Right atrium auricular region (tissue), 2 donors: ENCODE measurements around the gene CARMIL1. TPM values are rescaled to one million over a fixed set of nuclear protein-coding genes. Genes with fewer than 3 reads are reported as not detected.
"Not testable (repeated sequence)": the region's sequence is repeated elsewhere in the genome, so short reads cannot be mapped to it uniquely, and the experiment has no call there.

Experiments used
- DNase-seq: peaks from one replicate; pipeline ENCODE4 v3.0.0-alpha.2; 2019; ENCODE audit warnings: low spot score
- H3K27ac ChIP-seq, 2 donors: fragments of 200-600 bp; sonication (generic); 1 replicate in 1 of 2; 2 replicates in 1 of 2; pipeline ENCODE4 v1.5.1; 2016 to 2019
- H3K27me3 ChIP-seq, 2 donors: fragments of 200-600 bp; sonication (generic); one replicate each; pipeline versions ENCODE4 v1.5.1 to v1.6.0; 2017 to 2019
- H3K36me3 ChIP-seq: fragments of 200-600 bp; sonication (generic); one replicate; pipeline ENCODE4 v1.5.1; 2016
- H3K4me1 ChIP-seq, 2 donors: fragments of 200-600 bp; sonication (generic); one replicate each; pipeline versions ENCODE4 v1.5.1 to v1.6.0; 2017 to 2019
- H3K4me3 ChIP-seq, 2 donors: fragments of 200-600 bp; sonication (generic); 1 replicate in 1 of 2; 2 replicates in 1 of 2; pipeline ENCODE4 v1.5.1; 2017 to 2019; ENCODE audit warnings: mild to moderate bottlenecking in 1 of 2, moderate library complexity in 1 of 2
- H3K9me3 ChIP-seq, 2 donors: fragments of 200-600 bp; sonication (generic); one replicate each; pipeline ENCODE4 v1.5.1; 2019
- CTCF ChIP-seq, 2 donors: fragments of 200-600 bp; sonication (generic); IDR thresholded peaks; one replicate each; pipeline ENCODE4 v1.5.1; 2019; ENCODE audit warnings: antibody characterized with exemption in 2 of 2
- total RNA-seq, 2 donors: library from RNA; depleted of rRNA; stranded (reverse); fragments of >200 nt; gene quantifications; one replicate each; pipeline ENCODE4 v1.1.0, GENCODE V29; 2016

The CARMIL1 gene
- total RNA-seq, 2 donors from 2014 or later = 7.9 to 29.4 TPM

- no peak for TF ChIP-seq CTCF (IDR thresholded peaks at IDR 0.05)
- H3K36me3 ChIP-seq = no peaks in the 10 kb centered on the region
- H3K4me1 ChIP-seq = no peaks in the 10 kb centered on the region
- H3K27ac ChIP-seq = no peak overlapping the region
- no peaks in the 10 kb centered on the region for H3K9me3 ChIP-seq
- no peak overlapping the region for H3K4me3 ChIP-seq
- H3K27me3 ChIP-seq = no peaks in the 10 kb centered on the region
- DNase-seq = no peak
These were observed 157.6 kb downstream of the CARMIL1 start for GRCh38 chr6:25436760-25437159.

DNA sequence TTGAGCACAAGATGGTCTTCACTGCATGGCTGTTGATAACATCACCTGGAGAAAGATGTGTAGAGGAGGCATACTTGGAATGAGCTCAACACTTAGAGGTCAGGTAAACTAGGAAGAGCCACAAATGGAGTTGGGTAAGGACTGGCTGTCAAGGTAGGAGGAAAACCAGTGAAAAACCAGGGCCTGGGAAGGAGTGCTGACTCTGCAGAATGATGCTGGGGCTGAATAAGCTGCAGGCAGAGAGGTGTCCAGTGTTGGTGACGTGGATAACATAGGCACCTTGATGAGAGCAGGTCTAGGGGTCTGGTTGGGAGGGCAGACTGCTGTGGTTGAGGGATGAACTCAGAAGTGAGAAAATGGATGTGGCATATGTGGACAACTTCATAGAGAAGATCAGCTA, 160.2 kb downstream of the CARMIL1 start:
- Histone ChIP-seq H3K4me3 (no peak overlapping the region), H3K27me3 (no peaks in the 10 kb centered on the region), H3K27ac (no peak overlapping the region), H3K4me1 (no peaks in the 10 kb centered on the region), H3K9me3 (no peaks in the 10 kb centered on the region), H3K36me3 (no peaks in the 10 kb centered on the region)
- no peak for TF ChIP-seq CTCF (IDR thresholded peaks at IDR 0.05)
- no peak for DNase-seq

DNA sequence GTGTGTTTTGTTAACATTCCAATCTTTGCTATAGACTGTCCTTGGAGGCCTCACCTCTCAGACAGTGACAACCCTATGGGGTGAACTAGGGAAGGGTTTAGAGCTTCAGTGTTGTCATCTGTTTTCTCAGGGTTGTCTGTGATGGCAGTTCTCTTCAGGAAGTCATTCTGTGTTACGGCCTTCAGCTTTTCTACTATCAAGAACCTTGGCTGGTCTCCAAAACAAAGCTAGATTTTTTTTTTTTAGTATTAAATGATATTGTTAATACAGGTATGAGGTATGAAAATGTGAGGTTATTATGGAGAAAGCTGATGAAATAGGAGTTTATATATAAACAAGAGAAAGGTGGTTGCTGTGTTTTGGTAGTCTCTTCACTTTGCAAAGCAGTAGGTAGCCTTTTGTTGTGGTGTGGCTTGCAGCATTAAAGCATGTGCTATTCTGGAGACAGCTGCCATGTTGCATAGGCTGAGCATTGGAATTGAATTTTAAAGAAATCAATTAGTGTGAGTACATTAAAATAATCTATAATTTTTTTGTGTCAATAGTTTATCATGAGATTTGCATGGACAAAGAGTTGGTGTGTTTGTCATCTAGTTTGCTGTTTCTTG, 162.6 kb downstream of the CARMIL1 start:
- H3K4me1 ChIP-seq = no peaks in the 10 kb centered on the region
- no peak for TF ChIP-seq CTCF (IDR thresholded peaks at IDR 0.05)
- no peak for DNase-seq
- peaks cover 0 to 5% of the 10 kb centered on the region in 2 donors for H3K9me3 ChIP-seq
- H3K4me3 ChIP-seq = no peak overlapping the region
- H3K36me3 ChIP-seq = no peaks in the 10 kb centered on the region
- no peak overlapping the region for H3K27ac ChIP-seq
- H3K27me3 ChIP-seq = no peaks in the 10 kb centered on the region

- H3K27ac ChIP-seq = no peak overlapping the region
- peaks cover 0 to 5% of the 10 kb centered on the region in 2 donors for H3K9me3 ChIP-seq
- H3K4me1 ChIP-seq = no peaks in the 10 kb centered on the region
- TF ChIP-seq CTCF (IDR thresholded peaks at IDR 0.05) = no peak
- H3K27me3 ChIP-seq = no peaks in the 10 kb centered on the region
- H3K36me3 ChIP-seq = no peaks in the 10 kb centered on the region
- DNase-seq = no peak
- H3K4me3 ChIP-seq = no peak overlapping the region
These were observed 163.7 kb downstream of the CARMIL1 start for GRCh38 chr6:25442898-25443297.

DNA sequence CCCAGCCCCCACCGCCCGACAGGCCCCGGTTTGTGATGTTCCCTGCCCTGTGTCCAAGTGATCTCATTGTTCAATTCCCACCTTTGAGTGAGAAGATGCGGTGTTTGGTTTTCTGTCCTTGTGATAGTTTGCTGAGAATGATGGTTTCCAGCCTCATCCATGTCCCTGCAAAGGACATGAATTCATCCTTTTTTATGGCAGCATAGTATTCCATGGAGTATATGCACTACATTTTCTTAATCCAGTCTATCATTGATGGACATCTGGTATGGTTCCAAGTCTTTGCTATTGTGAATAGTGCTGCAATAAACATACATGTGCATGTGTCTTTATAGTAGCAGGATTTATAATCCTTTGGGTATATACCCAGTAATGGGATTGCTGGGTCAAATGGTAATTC, 165.3 kb downstream of the CARMIL1 start:
- not testable (repeated sequence) for DNase-seq, H3K4me3 ChIP-seq, H3K27me3 ChIP-seq, H3K27ac ChIP-seq, H3K9me3 ChIP-seq, H3K36me3 ChIP-seq, H3K4me1 ChIP-seq

DNA sequence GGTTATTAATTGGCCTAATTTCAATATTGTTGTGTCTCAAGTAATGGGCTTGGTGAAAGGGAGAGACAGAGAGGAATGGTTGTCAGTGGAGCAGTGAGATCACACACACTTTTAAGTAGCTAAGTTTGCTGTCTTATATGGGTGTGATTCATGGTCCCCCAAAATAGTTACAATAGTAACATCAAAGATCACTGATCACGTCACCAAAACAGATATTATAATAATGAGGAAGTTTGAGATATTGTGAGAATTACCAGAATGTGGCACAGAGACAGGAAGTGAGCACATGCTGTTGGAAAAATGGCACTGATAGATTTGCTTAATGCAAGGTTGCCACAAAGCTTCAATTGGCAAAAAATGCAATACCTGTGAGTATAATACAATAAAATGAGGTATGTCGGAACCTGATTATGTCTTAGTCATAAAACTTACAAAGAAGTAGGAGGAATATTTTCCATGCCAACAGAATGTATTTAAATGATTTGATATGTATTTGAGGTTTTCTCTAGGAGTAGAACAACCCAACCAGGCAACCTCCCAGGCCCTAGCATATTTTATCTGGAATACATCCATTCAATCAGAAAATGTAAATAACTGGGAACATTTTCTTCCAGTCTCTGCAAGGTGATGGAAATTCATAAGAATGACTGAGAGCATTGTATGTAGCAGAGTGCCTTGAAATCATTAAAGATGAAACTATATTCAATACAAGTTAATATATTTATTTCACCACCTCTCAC, 167.8 kb downstream of the CARMIL1 start:
- H3K4me3 ChIP-seq = no peak overlapping the region
- H3K27me3 ChIP-seq = no peaks in the 10 kb centered on the region
- no peaks in the 10 kb centered on the region for H3K36me3 ChIP-seq
- no peak overlapping the region for H3K27ac ChIP-seq
- TF ChIP-seq CTCF (IDR thresholded peaks at IDR 0.05) = no peak
- no peaks in the 10 kb centered on the region for H3K4me1 ChIP-seq
- H3K9me3 ChIP-seq = peaks cover 0 to 5% of the 10 kb centered on the region in 2 donors
- DNase-seq = no peak
